HCT116 (cell line): ENCODE measurements around the gene INO80C. TPM values are rescaled to one million over a fixed set of nuclear protein-coding genes. Genes with fewer than 3 reads are reported as not detected.

Source experiments
- ATAC-seq: fragments of 200-7000 bp; cut with Tn5 transposase; 2 replicates; pipeline ENCODE4 v1.9.1; 2020; ENCODE audit warnings: mild to moderate bottlenecking, moderate library complexity
- BruUV-seq: library from RNA; stranded (reverse); fragments of 400-500 nt; replicated peaks from 2 replicates; lab custom pipeline; 2021; lab: Mats Ljungman, UMichigan
- CTCF ChIA-PET: fragments of 300-600 bp; sonication (Branson Sonifier 250); formaldehyde crosslinking; loops from one replicate; lab custom pipeline; 2021; ENCODE audit warnings: antibody characterized with exemption; lab: Charles Lee
- POLR2A ChIA-PET: fragments of 300-600, 350-600 bp; sonication (Branson Sonifier 250); formaldehyde crosslinking; loops from one replicate; lab custom pipeline; 2021; ENCODE audit warnings: antibody characterized with exemption; lab: Charles Lee
- RAD21 ChIA-PET, 2 experiments: fragments of 300-600 bp; sonication (Branson Sonifier 250); formaldehyde crosslinking; loops; one replicate each; lab custom pipeline; 2023; ENCODE audit warnings: low total read pairs in 2 of 2; ENCODE audit not compliant: uncharacterized antibody in 2 of 2, unreplicated experiment in 2 of 2, low non-redundant PET in 1 of 2; lab: Charles Lee
- DNase-seq: peaks from one replicate; pipeline ENCODE4 v3.0.0-alpha.2; 2010; ENCODE audit warnings: low read depth, low spot score
- H2AFZ ChIP-seq: fragments of 200-600 bp; shearing (Covaris generic), sonication (generic); 2 replicates; pipeline ENCODE4 v1.6.1; 2017; ENCODE audit warnings: low read depth, mixed run types, mixed read lengths, antibody characterized with exemption, low read length; ENCODE audit not compliant: poor library complexity, severe bottlenecking
- H3K27ac ChIP-seq: 2 replicates; pipeline ENCODE4 v1.5.1; 2012; ENCODE audit warnings: low read depth, low read length
- H3K27me3 ChIP-seq: fragments of 200-600 bp; sonication (generic); 2 replicates; pipeline ENCODE4 v1.6.1; 2016; ENCODE audit warnings: mixed run types, low read length, mixed read lengths; ENCODE audit not compliant: insufficient read depth
- H3K36me3 ChIP-seq, 2 experiments: fragments of 200-500 bp in 1 of 2; fragments of 200-600 bp in 1 of 2; sonication (Bioruptor generic) in 1 of 2; sonication (generic) in 1 of 2; 2 replicates each; pipeline versions ENCODE4 v1.5.1 to v1.6.1; 2014 to 2016; ENCODE audit warnings: low read length in 2 of 2, inconsistent platforms in 1 of 2, mixed read lengths in 1 of 2, mixed run types in 1 of 2; ENCODE audit not compliant: insufficient read depth in 2 of 2, control insufficient read depth in 1 of 2
- H3K4me1 ChIP-seq, 2 experiments: fragments of 200-600 bp in 1 of 2; sonication (generic) in 1 of 2; 2 replicates each; pipeline versions ENCODE4 v1.5.1 to v1.6.1; 2012 to 2017; ENCODE audit warnings: low read length in 2 of 2, inconsistent platforms in 1 of 2, mild to moderate bottlenecking in 1 of 2, mixed read lengths in 1 of 2, mixed run types in 1 of 2, moderate library complexity in 1 of 2; ENCODE audit not compliant: insufficient read depth in 2 of 2, control insufficient read depth in 1 of 2
- H3K4me2 ChIP-seq: fragments of 200-600 bp; sonication (generic); 2 replicates; pipeline ENCODE4 v1.6.1; 2017; ENCODE audit warnings: mixed run types, low read length, mixed read lengths
- H3K4me3 ChIP-seq, 2 experiments: fragments of 200-600 bp in 1 of 2; sonication (generic) in 1 of 2; replicated peaks in 1 of 2; 2 replicates each; pipeline ENCODE4 v1.5.1; 2011 to 2016; ENCODE audit warnings: low read length in 2 of 2, control low read depth in 1 of 2, low read depth in 1 of 2, mild to moderate bottlenecking in 1 of 2, mixed read lengths in 1 of 2, mixed run types in 1 of 2
- H3K79me2 ChIP-seq: fragments of 200-600 bp; sonication (generic); 2 replicates; pipeline ENCODE4 v1.6.1; 2017; ENCODE audit warnings: mild to moderate bottlenecking, mixed run types, low read length, moderate library complexity, mixed read lengths; ENCODE audit not compliant: insufficient read depth
- H3K9ac ChIP-seq: fragments of 200-600 bp; sonication (generic); 2 replicates; pipeline ENCODE4 v1.6.1; 2016; ENCODE audit warnings: low read length, mixed read lengths
- H3K9me2 ChIP-seq: fragments of 200-600 bp; sonication (generic), shearing (Covaris generic); 2 replicates; pipeline ENCODE4 v1.6.1; 2017; ENCODE audit warnings: mixed run types, mild to moderate bottlenecking, moderate library complexity; ENCODE audit not compliant: insufficient read depth
- H3K9me3 ChIP-seq, 2 experiments: fragments of 200-500 bp in 1 of 2; fragments of 200-600 bp in 1 of 2; sonication (Bioruptor generic) in 1 of 2; sonication (generic) in 1 of 2; 2 replicates each; pipeline ENCODE4 v1.6.1; 2014 to 2017; ENCODE audit warnings: low read length in 2 of 2, mixed read lengths in 2 of 2, inconsistent platforms in 1 of 2, low read depth in 1 of 2, mild to moderate bottlenecking in 1 of 2, mixed run types in 1 of 2, moderate library complexity in 1 of 2; ENCODE audit not compliant: control insufficient read depth in 1 of 2, insufficient read depth in 1 of 2
- H4K20me1 ChIP-seq: fragments of 200-600 bp; sonication (generic), shearing (Covaris generic); 2 replicates; pipeline ENCODE4 v1.6.1; 2017; ENCODE audit warnings: mixed run types, mild to moderate bottlenecking, moderate library complexity; ENCODE audit not compliant: insufficient read depth
- EGR1 ChIP-seq: IDR thresholded peaks from 2 replicates; pipeline ENCODE4 v1.6.1; 2012; ENCODE audit warnings: low read depth
- ELF1 ChIP-seq: IDR thresholded peaks from 2 replicates; pipeline ENCODE4 v1.6.1; 2012; ENCODE audit warnings: low read depth, borderline replicate concordance
- EZH2 ChIP-seq: fragments of 200-600 bp; sonication (generic); IDR thresholded peaks from 2 replicates; pipeline ENCODE4 v1.6.1; 2017; ENCODE audit warnings: antibody characterized with exemption, mixed run types
- FOSL1 ChIP-seq: IDR thresholded peaks from 2 replicates; pipeline ENCODE4 v1.6.1; 2012; ENCODE audit warnings: low read depth
- JUND ChIP-seq: IDR thresholded peaks from 2 replicates; pipeline ENCODE4 v1.6.1; 2012
- MAX ChIP-seq: IDR thresholded peaks from 2 replicates; pipeline ENCODE4 v1.6.1; 2012
- POLR2A ChIP-seq: IDR thresholded peaks from 2 replicates; pipeline ENCODE4 v1.7.0; 2011; ENCODE audit warnings: borderline replicate concordance; ENCODE audit not compliant: insufficient read depth, insufficient read length; ENCODE audit errors: extremely low read depth
- POLR2AphosphoS5 ChIP-seq: IDR thresholded peaks from 2 replicates; pipeline ENCODE4 v1.6.1; 2011; ENCODE audit warnings: mild to moderate bottlenecking, low read depth, low read length, moderate library complexity
- RAD21 ChIP-seq: IDR thresholded peaks from 2 replicates; pipeline ENCODE4 v1.6.1; 2012; ENCODE audit warnings: low read depth, mild to moderate bottlenecking
- REST ChIP-seq: IDR thresholded peaks from 2 replicates; pipeline ENCODE4 v1.6.1; 2012; ENCODE audit warnings: low read depth
- SIN3A ChIP-seq: IDR thresholded peaks from 2 replicates; pipeline ENCODE4 v1.6.1; 2012; ENCODE audit warnings: low read depth
- SRF ChIP-seq: IDR thresholded peaks from 2 replicates; pipeline ENCODE4 v1.6.1; 2012; ENCODE audit warnings: low read depth
- TCF7L2 ChIP-seq: IDR thresholded peaks from 2 replicates; pipeline ENCODE4 v1.7.0; 2011; ENCODE audit warnings: borderline replicate concordance, inconsistent platforms; ENCODE audit not compliant: insufficient read depth, insufficient read length; ENCODE audit errors: extremely low read depth
- YY1 ChIP-seq: IDR thresholded peaks from 2 replicates; pipeline ENCODE4 v1.6.1; 2011; ENCODE audit warnings: low read length, low read depth, moderate library complexity, mild to moderate bottlenecking; ENCODE audit not compliant: insufficient replicate concordance; ENCODE audit errors: extremely low read depth
- ZNF274 ChIP-seq: fragments of 200-500 bp; sonication (Bioruptor generic); IDR thresholded peaks from 2 replicates; pipeline ENCODE4 v1.6.1; 2014; ENCODE audit warnings: mild to moderate bottlenecking, low read depth, low read length, inconsistent platforms
- intact Hi-C: fragments of 100-400 bp; cut with micrococcal nuclease; formaldehyde crosslinking; loops from 2 replicates; pipeline ENCODE4 v1.10.0; 2022
- total RNA-seq: library from RNA; stranded (reverse); gene quantifications from one replicate; pipeline ENCODE4 v1.2.1, GENCODE V29; 2021; ENCODE audit not compliant: unreplicated experiment

The INO80C gene
- total RNA-seq, 1 experiment from 2014 or later, result 30.7 TPM

- ChIA-PET RAD21 (no interaction called here), POLR2A (no interaction called here), CTCF (no interaction called here)
- Histone ChIP-seq H2AFZ (no peak overlapping the region), H3K27ac (no peak overlapping the region), H3K4me2 (no peak overlapping the region), H3K9ac (no peak overlapping the region), H3K27me3 (no peaks in the 10 kb centered on the region), H3K9me2 (no peaks in the 10 kb centered on the region), H3K9me3 (no peaks in the 10 kb centered on the region), H3K4me3 (no peak overlapping the region), H4K20me1 (no peaks in the 10 kb centered on the region), H3K36me3 (no peaks in the 10 kb centered on the region), H3K4me1 (no peaks in the 10 kb centered on the region), H3K79me2 (no peaks in the 10 kb centered on the region)
- intact Hi-C loops, result no loop called here
- BruUV-seq, result no TSS peak
- no peak for TF ChIP-seq POLR2AphosphoS5
- TF ChIP-seq YY1, result no peak
- no peak for TF ChIP-seq JUND
- TF ChIP-seq ELF1, result no peak
- TF ChIP-seq SRF, result no peak
- TF ChIP-seq TCF7L2, result no peak
- TF ChIP-seq POLR2A, result no peak
- TF ChIP-seq EGR1, result no peak
- no peak for TF ChIP-seq ZNF274
- no peak for DNase-seq
- no peak for ATAC-seq
These were observed 55.7 kb downstream of the INO80C start for GRCh38 chr18:35441857-35442595.

GRCh38 chr18:35438480-35439234 is 59.1 kb downstream of the INO80C start:
- RAD21 ChIA-PET, result no interaction called here
- ATAC-seq (no peak), DNase-seq (no peak)
- no peaks in the 10 kb centered on the region for H3K9me2 ChIP-seq
- POLR2A ChIA-PET, result no interaction called here
- H3K9ac ChIP-seq, result no peak overlapping the region
- H3K9me3 ChIP-seq, result no peaks in the 10 kb centered on the region
- H3K27me3 ChIP-seq, result no peaks in the 10 kb centered on the region
- H3K4me2 ChIP-seq, result no peak overlapping the region
- no peaks in the 10 kb centered on the region for H3K36me3 ChIP-seq
- no peaks in the 10 kb centered on the region for H3K79me2 ChIP-seq
- no peak overlapping the region for H2AFZ ChIP-seq
- no peak overlapping the region for H3K4me3 ChIP-seq
- CTCF ChIA-PET, result no interaction called here
- no peaks in the 10 kb centered on the region for H4K20me1 ChIP-seq
- H3K4me1 ChIP-seq, result no peaks in the 10 kb centered on the region
- H3K27ac ChIP-seq, result no peak overlapping the region
- no TSS peak for BruUV-seq
- intact Hi-C loops, result no loop called here
- TF ChIP-seq RAD21 (no peak), MAX (no peak), REST (no peak), FOSL1 (no peak), EZH2 (no peak), POLR2A (no peak), SIN3A (no peak)
